Choroid plexus epithelial cell (primary cell): ENCODE measurements around the gene NACAD.

ENCODE experiments used
- DNase-seq: peaks from one replicate; pipeline ENCODE4 v3.0.0-alpha.2; 2010; ENCODE audit warnings: low read depth
- H3K4me3 ChIP-seq: 2 replicates; pipeline ENCODE4 v1.5.1; 2011; ENCODE audit warnings: low read depth, mild to moderate bottlenecking, control low read depth, low read length, moderate library complexity
- CTCF ChIP-seq: conservative IDR thresholded peaks from 2 replicates; pipeline ENCODE4 v1.5.1; 2011; ENCODE audit warnings: low read depth, mild to moderate bottlenecking, control low read depth, inconsistent platforms, low read length, moderate library complexity

NACAD gene

GRCh38 chr7:45131891-45132290, 43.1 kb upstream of the NACAD start:
- no peak for DNase-seq
- H3K4me3 ChIP-seq: no peak overlapping the region
- no peak for TF ChIP-seq CTCF

- DNase-seq: no peak
- TF ChIP-seq CTCF: no peak
- H3K4me3 ChIP-seq: no peak overlapping the region
Observed at GRCh38 chr7:45130910-45131309, 42.1 kb upstream of the NACAD start.

GRCh38 chr7:45129906-45130305, 41.1 kb upstream of the NACAD start:
- no peak overlapping the region for H3K4me3 ChIP-seq
- no peak for DNase-seq
- no peak for TF ChIP-seq CTCF

GRCh38 chr7:45129181-45129800, 40.5 kb upstream of the NACAD start:
- H3K4me3 ChIP-seq: no peak overlapping the region
- peak; percentile 34 for DNase-seq
- no peak for TF ChIP-seq CTCF

- no peak for DNase-seq
- no peak for TF ChIP-seq CTCF
Observed at GRCh38 chr7:45126920-45127319, 38.2 kb upstream of the NACAD start.

GRCh38 chr7:45126201-45126600, 37.4 kb upstream of the NACAD start:
- no peak overlapping the region for H3K4me3 ChIP-seq
- TF ChIP-seq CTCF: no peak
- DNase-seq: no peak

More at GRCh38 chr7:45126920-45127319, 38.2 kb upstream of the NACAD start:
- no peak overlapping the region for H3K4me3 ChIP-seq

GRCh38 chr7:45125193-45125904, 36.6 kb upstream of the NACAD start:
- TF ChIP-seq CTCF: no peak
- no peak overlapping the region for H3K4me3 ChIP-seq
- no peak for DNase-seq
